Measurements from ENCODE around the gene TCF4.

Gene TCF4

GRCh38 chr18:55384551-55385275 lies 203.3 kb downstream of the TCF4 start:
- DNase-seq (ENCODE audit: extremely low spot score), result peak; percentile 31
- CTCF ChIA-PET, result interaction anchor here (0.7 to 1.3 kb wide), 4 partner anchors 12 to 397 kb away, joined by 3 to 7 read pairs (median 4); no protein-coding TSS in a partner anchor
- POLR2A ChIA-PET, result no interaction called here
- no peak for TF ChIP-seq SUZ12 (IDR thresholded peaks at IDR 0.05)
- no peak for TF ChIP-seq BHLHE40 (IDR thresholded peaks at IDR 0.05; ENCODE audit: borderline replicate concordance)
- no peak for TF ChIP-seq SP1 (IDR thresholded peaks at IDR 0.05)
- no peak for TF ChIP-seq FOXA1 (IDR thresholded peaks at IDR 0.05)
- TF ChIP-seq ZNF384 (IDR thresholded peaks at IDR 0.05), result no peak
- TF ChIP-seq ELF4 (IDR thresholded peaks at IDR 0.05), result no peak
- TF ChIP-seq NFRKB (IDR thresholded peaks at IDR 0.05), result no peak
- TF ChIP-seq ARNT (IDR thresholded peaks at IDR 0.05), result no peak
- TF ChIP-seq LEF1 (IDR thresholded peaks at IDR 0.05; ENCODE audit: borderline replicate concordance), result no peak
- TF ChIP-seq FOXK2 (IDR thresholded peaks at IDR 0.05), result no peak
- no peak for TF ChIP-seq L3MBTL2 (conservative IDR thresholded peaks at IDR 0.05)

DNA sequence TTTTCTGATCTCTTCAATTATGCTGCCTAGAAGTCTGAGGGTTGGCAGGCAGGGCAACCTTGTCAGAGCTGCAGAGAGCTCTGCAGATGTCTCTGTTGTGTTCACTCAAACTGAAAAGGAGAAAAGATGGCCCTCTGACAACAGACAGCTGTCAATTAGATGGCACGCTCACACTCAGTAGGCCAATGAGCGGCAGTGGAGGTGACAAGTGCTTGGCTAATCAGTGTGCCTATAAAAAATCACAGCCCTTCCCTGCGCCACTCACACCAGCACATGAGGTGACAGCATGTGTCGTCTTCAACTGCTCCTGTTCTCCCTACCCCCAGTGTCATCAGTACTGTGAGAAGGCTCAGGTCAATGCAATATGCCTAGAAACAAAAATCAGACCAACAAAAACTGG lies 203.9 kb downstream of the TCF4 start:
- ChIA-PET POLR2A (no interaction called here), CTCF (interaction anchor here (0.9 to 1.3 kb wide), 3 partner anchors 12 to 398 kb away, joined by 3 to 7 read pairs (median 5); no protein-coding TSS in a partner anchor)
- DNase-seq (ENCODE audit: extremely low spot score), result no peak
- no peak for TF ChIP-seq ZNF384 (IDR thresholded peaks at IDR 0.05)
- TF ChIP-seq L3MBTL2 (conservative IDR thresholded peaks at IDR 0.05), result no peak
- TF ChIP-seq NFRKB (IDR thresholded peaks at IDR 0.05), result no peak
- TF ChIP-seq SUZ12 (IDR thresholded peaks at IDR 0.05), result no peak
- TF ChIP-seq SP1 (IDR thresholded peaks at IDR 0.05), result no peak
- no peak for TF ChIP-seq HDGF (IDR thresholded peaks at IDR 0.05; ENCODE audit: borderline replicate concordance)

- CTCF ChIA-PET, result no interaction called here
- POLR2A ChIA-PET, result no interaction called here
- no peak for DNase-seq (ENCODE audit: extremely low spot score)
- TF ChIP-seq L3MBTL2 (conservative IDR thresholded peaks at IDR 0.05) (no peak), FOXM1 (IDR thresholded peaks at IDR 0.05; ENCODE audit: borderline replicate concordance) (no peak), TARDBP (IDR thresholded peaks at IDR 0.05) (no peak), FOXA1 (IDR thresholded peaks at IDR 0.05) (no peak), HDGF (IDR thresholded peaks at IDR 0.05; ENCODE audit: borderline replicate concordance) (no peak), CTBP1 (IDR thresholded peaks at IDR 0.05; ENCODE audit: borderline replicate concordance) (no peak), ARNT (IDR thresholded peaks at IDR 0.05) (no peak)
These were observed 205.7 kb downstream of the TCF4 start for GRCh38 chr18:55382277-55382805.

- TF ChIP-seq FOXA1 (IDR thresholded peaks at IDR 0.05) (no peak), TARDBP (IDR thresholded peaks at IDR 0.05) (no peak), ARNT (IDR thresholded peaks at IDR 0.05) (no peak), SP1 (IDR thresholded peaks at IDR 0.05) (no peak), CTBP1 (IDR thresholded peaks at IDR 0.05; ENCODE audit: borderline replicate concordance) (no peak), BHLHE40 (IDR thresholded peaks at IDR 0.05; ENCODE audit: borderline replicate concordance) (no peak), FOXM1 (IDR thresholded peaks at IDR 0.05; ENCODE audit: borderline replicate concordance) (no peak), L3MBTL2 (conservative IDR thresholded peaks at IDR 0.05) (no peak), ELF4 (IDR thresholded peaks at IDR 0.05) (no peak), NFRKB (IDR thresholded peaks at IDR 0.05) (no peak), SUZ12 (IDR thresholded peaks at IDR 0.05) (no peak), LEF1 (IDR thresholded peaks at IDR 0.05; ENCODE audit: borderline replicate concordance) (no peak), FOXK2 (IDR thresholded peaks at IDR 0.05) (no peak), ZNF384 (IDR thresholded peaks at IDR 0.05) (no peak), HDGF (IDR thresholded peaks at IDR 0.05; ENCODE audit: borderline replicate concordance) (no peak)
- TF ChIP-seq, protein P1, sequence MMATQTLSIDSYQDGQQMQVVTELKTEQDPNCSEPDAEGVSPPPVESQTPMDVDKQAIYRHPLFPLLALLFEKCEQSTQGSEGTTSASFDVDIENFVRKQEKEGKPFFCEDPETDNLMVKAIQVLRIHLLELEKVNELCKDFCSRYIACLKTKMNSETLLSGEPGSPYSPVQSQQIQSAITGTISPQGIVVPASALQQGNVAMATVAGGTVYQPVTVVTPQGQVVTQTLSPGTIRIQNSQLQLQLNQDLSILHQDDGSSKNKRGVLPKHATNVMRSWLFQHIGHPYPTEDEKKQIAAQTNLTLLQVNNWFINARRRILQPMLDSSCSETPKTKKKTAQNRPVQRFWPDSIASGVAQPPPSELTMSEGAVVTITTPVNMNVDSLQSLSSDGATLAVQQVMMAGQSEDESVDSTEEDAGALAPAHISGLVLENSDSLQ (IDR thresholded peaks at IDR 0.05), result no peak
- CTCF ChIA-PET, result no interaction called here
These were observed 206.7 kb downstream of the TCF4 start for GRCh38 chr18:55381277-55381676.

DNA sequence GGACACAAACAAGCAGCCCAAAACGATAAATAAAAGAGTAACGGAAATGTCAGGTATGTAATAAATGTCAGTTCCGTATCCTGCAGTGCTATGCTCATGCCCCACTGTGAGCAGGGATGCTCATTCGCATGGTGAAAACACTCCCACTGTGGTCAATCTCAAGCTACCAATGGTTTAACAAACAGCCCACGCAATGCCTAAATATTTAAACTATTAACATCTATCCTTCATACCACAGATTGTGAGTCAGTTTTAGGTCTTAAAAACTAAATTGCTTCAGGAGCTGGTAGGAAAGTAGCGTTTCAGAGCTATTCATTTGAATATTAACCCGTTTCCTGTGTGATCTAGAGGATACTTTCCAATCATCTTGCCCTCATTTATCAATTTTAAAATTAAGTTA lies 207.4 kb downstream of the TCF4 start:
- TF ChIP-seq FOXA1 (IDR thresholded peaks at IDR 0.05) (no peak), L3MBTL2 (conservative IDR thresholded peaks at IDR 0.05) (no peak), HDGF (IDR thresholded peaks at IDR 0.05; ENCODE audit: borderline replicate concordance) (no peak), FOXK2 (IDR thresholded peaks at IDR 0.05) (no peak), FOXM1 (IDR thresholded peaks at IDR 0.05; ENCODE audit: borderline replicate concordance) (no peak), CTBP1 (IDR thresholded peaks at IDR 0.05; ENCODE audit: borderline replicate concordance) (no peak), SP1 (IDR thresholded peaks at IDR 0.05) (no peak), NFRKB (IDR thresholded peaks at IDR 0.05) (no peak), BHLHE40 (IDR thresholded peaks at IDR 0.05; ENCODE audit: borderline replicate concordance) (no peak), TARDBP (IDR thresholded peaks at IDR 0.05) (no peak), LEF1 (IDR thresholded peaks at IDR 0.05; ENCODE audit: borderline replicate concordance) (no peak)
- ChIA-PET CTCF (no interaction called here), POLR2A (no interaction called here)
- DNase-seq (ENCODE audit: extremely low spot score), result no peak

More at GRCh38 chr18:55381277-55381676, 206.7 kb downstream of the TCF4 start:
- DNase-seq (ENCODE audit: extremely low spot score), result no peak
- POLR2A ChIA-PET, result no interaction called here

DNA sequence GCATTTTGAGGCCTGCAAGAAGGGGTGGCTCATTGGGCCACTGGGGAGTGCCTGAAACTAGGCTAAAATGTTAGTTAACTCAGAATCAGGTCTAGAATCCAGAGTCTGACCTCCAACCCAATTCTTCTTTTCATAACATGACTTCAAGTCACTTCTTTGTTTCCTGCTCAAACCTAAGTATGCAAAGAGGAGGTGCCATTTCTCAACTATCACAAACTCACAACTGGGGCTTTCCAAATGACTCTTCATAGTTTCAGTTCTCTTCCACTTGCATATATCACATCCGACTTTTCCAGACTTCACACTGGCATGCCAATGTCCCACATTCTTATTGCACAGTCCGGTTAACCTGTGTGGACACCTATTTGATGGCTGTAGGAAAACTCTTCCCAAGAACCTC lies 211.6 kb downstream of the TCF4 start:
- DNase-seq (ENCODE audit: extremely low spot score), result no peak
- POLR2A ChIA-PET, result no interaction called here
- TF ChIP-seq, protein P1 (IDR thresholded peaks at IDR 0.05), result no peak
- TF ChIP-seq FOXK2 (IDR thresholded peaks at IDR 0.05) (no peak), NFRKB (IDR thresholded peaks at IDR 0.05) (no peak), CTBP1 (IDR thresholded peaks at IDR 0.05; ENCODE audit: borderline replicate concordance) (no peak), BHLHE40 (IDR thresholded peaks at IDR 0.05; ENCODE audit: borderline replicate concordance) (no peak), FOXA1 (IDR thresholded peaks at IDR 0.05) (no peak), ARNT (IDR thresholded peaks at IDR 0.05) (no peak), ZNF384 (IDR thresholded peaks at IDR 0.05) (no peak), SP1 (IDR thresholded peaks at IDR 0.05) (no peak)
- CTCF ChIA-PET, result no interaction called here

Measured in HEK293T (cell line).